Measurements from ENCODE around the gene SP140L. TPM values are rescaled to one million over a fixed set of nuclear protein-coding genes. Genes with fewer than 3 reads are reported as not detected.

The SP140L gene
- polyA plus RNA-seq, 3 donors = 6.5 to 23.7 (median 8.5) TPM

- no peak for DNase-seq
- peak overlapping the region in 1 of 7 donors; percentile 3 for H3K27ac Mint-ChIP-seq
- Histone ChIP-seq H3K4me3 (replicated peaks in 1 of 3; ENCODE audit: low read depth in 2 of 3, low read length in 3 of 3) (no peak overlapping the region), H3K36me3 (replicated peaks in 1 of 2; ENCODE audit: control insufficient read depth in 1 of 2, insufficient read depth in 2 of 2, low read length in 2 of 2) (no peaks in the 10 kb centered on the region), H3K27ac (ENCODE audit: low read depth in 1 of 2, low read length in 2 of 2) (no peak overlapping the region), H3K79me2 (ENCODE audit: insufficient read depth, low read length) (no peaks in the 10 kb centered on the region), H2AFZ (ENCODE audit: insufficient read depth, low read depth, low read length, poor library complexity, severe bottlenecking) (no peak overlapping the region), H3K9ac (ENCODE audit: insufficient read depth, low read length, poor library complexity, severe bottlenecking) (no peak overlapping the region), H3K4me2 (replicated peaks; ENCODE audit: extremely low read depth, low read length, poor library complexity, severe bottlenecking) (no peak overlapping the region), H3K27me3 (ENCODE audit: control insufficient read depth in 2 of 2, insufficient read depth in 2 of 2, low read length in 2 of 2) (no peaks in the 10 kb centered on the region), H3K4me1 (ENCODE audit: control insufficient read depth in 1 of 2, insufficient read depth in 2 of 2, low read length in 2 of 2) (no peaks in the 10 kb centered on the region), H3K9me3 (replicated peaks in 1 of 2; ENCODE audit: control insufficient read depth in 1 of 2, insufficient read depth in 1 of 2, low read length in 2 of 2) (peaks cover 8 to 16% of the 10 kb centered on the region in 2 donors), H4K20me1 (ENCODE audit: insufficient read depth, low read length) (no peaks in the 10 kb centered on the region)
- H3K36me3 Mint-ChIP-seq = peaks cover 8 to 33% of the 10 kb centered on the region in 2 donors
- peaks cover 2% of the 10 kb centered on the region in 3 donors for H3K27me3 Mint-ChIP-seq (ENCODE audit: low read depth in 3 of 3)
- 100% methylated on average over 1 of the region's 2 CpGs for WGBS (ENCODE audit: insufficient coverage)
- TF ChIP-seq CTCF (IDR thresholded peaks at IDR 0.05) = no peak
- no peak overlapping the region for H3K4me3 Mint-ChIP-seq
- intact Hi-C loops (cut with micrococcal nuclease) = no loop called here
- H3K4me1 Mint-ChIP-seq = no peaks in the 10 kb centered on the region
- peaks cover 28 to 45% (median 32%) of the 10 kb centered on the region in 7 donors for H3K9me3 Mint-ChIP-seq
These were observed 27.4 kb upstream of the SP140L start for GRCh38 chr2:230299618-230300017.

- TF ChIP-seq CTCF (IDR thresholded peaks at IDR 0.05) = no peak
- Histone ChIP-seq H3K79me2 (ENCODE audit: insufficient read depth, low read length) (no peaks in the 10 kb centered on the region), H3K4me3 (replicated peaks in 1 of 3; ENCODE audit: low read depth in 2 of 3, low read length in 3 of 3) (no peak overlapping the region), H3K4me1 (ENCODE audit: control insufficient read depth in 1 of 2, insufficient read depth in 2 of 2, low read length in 2 of 2) (no peaks in the 10 kb centered on the region), H3K27ac (ENCODE audit: low read depth in 1 of 2, low read length in 2 of 2) (no peak overlapping the region), H4K20me1 (ENCODE audit: insufficient read depth, low read length) (no peaks in the 10 kb centered on the region), H3K9ac (ENCODE audit: insufficient read depth, low read length, poor library complexity, severe bottlenecking) (no peak overlapping the region), H3K27me3 (ENCODE audit: control insufficient read depth in 2 of 2, insufficient read depth in 2 of 2, low read length in 2 of 2) (no peaks in the 10 kb centered on the region), H3K36me3 (replicated peaks in 1 of 2; ENCODE audit: control insufficient read depth in 1 of 2, insufficient read depth in 2 of 2, low read length in 2 of 2) (no peaks in the 10 kb centered on the region), H2AFZ (ENCODE audit: insufficient read depth, low read depth, low read length, poor library complexity, severe bottlenecking) (no peak overlapping the region), H3K9me3 (replicated peaks in 1 of 2; ENCODE audit: control insufficient read depth in 1 of 2, insufficient read depth in 1 of 2, low read length in 2 of 2) (peaks cover 13 to 25% of the 10 kb centered on the region in 2 donors), H3K4me2 (replicated peaks; ENCODE audit: extremely low read depth, low read length, poor library complexity, severe bottlenecking) (no peak overlapping the region)
- no peak for DNase-seq
- no peaks in the 10 kb centered on the region for H3K27me3 Mint-ChIP-seq (ENCODE audit: low read depth in 3 of 3)
- peak overlapping the region in 1 of 7 donors; percentile 62 for H3K27ac Mint-ChIP-seq
- H3K4me3 Mint-ChIP-seq = no peak overlapping the region
- intact Hi-C loops (cut with micrococcal nuclease) = no loop called here
- peaks cover 21 to 40% (median 25%) of the 10 kb centered on the region in 7 donors for H3K9me3 Mint-ChIP-seq
- H3K36me3 Mint-ChIP-seq = peaks cover 0 to 12% of the 10 kb centered on the region in 2 donors
- H3K4me1 Mint-ChIP-seq = peaks cover 6% of the 10 kb centered on the region
- 99% methylated on average over 22 of the region's 23 CpGs for WGBS (ENCODE audit: insufficient coverage)
These were observed 21.3 kb upstream of the SP140L start for GRCh38 chr2:230305416-230306275.
